Urinary bladder (tissue), 4 donors: ENCODE data around the gene HMGN3. TPM values are rescaled to one million over a fixed set of nuclear protein-coding genes. Genes with fewer than 3 reads are reported as not detected.
A peak's percentile ranks its signal among the peaks of the same experiment; 100 is the strongest.

Experiments
- DNase-seq: peaks from one replicate; pipeline ENCODE4 v3.0.0-alpha.2; 2015; ENCODE audit errors: extremely low spot score
- H3K27ac ChIP-seq: one replicate; pipeline ENCODE4 v1.5.1; 2013; ENCODE audit warnings: low read depth, mild to moderate bottlenecking, moderate library complexity
- H3K36me3 ChIP-seq: one replicate; pipeline ENCODE4 v1.6.1; 2013; ENCODE audit warnings: mild to moderate bottlenecking, moderate library complexity; ENCODE audit not compliant: insufficient read depth
- H3K4me1 ChIP-seq: one replicate; pipeline ENCODE4 v1.6.1; 2013; ENCODE audit warnings: mild to moderate bottlenecking, moderate library complexity; ENCODE audit not compliant: insufficient read depth
- H3K4me3 ChIP-seq: one replicate; pipeline ENCODE4 v1.5.1; 2013; ENCODE audit warnings: low read depth, low read length
- WGBS: extraction: QIAGEN DNeasy Blood & Tissue Kit; methylation state at CpG from one replicate; pipeline ENCODE4 v1.1.7; 2013; 5-methylcytosine and 5-hydroxymethylcytosine counted together
- polyA plus RNA-seq: library from polyadenylated mRNA; stranded (reverse); fragments of 200-250 nt; gene quantifications from one replicate; pipeline ENCODE4 v1.2.3, GENCODE V29; 2013
- total RNA-seq: library from RNA; depleted of rRNA; stranded (reverse); fragments of >200 nt; gene quantifications from one replicate; pipeline ENCODE4 v1.2.3, GENCODE V29; 2014
- donor health status: healthy with polysubstance abuse.
- donor health status: healthy.

Gene HMGN3
- total and polyA plus RNA-seq, 2 donors, result 84.0 to 93.1 TPM

GRCh38 chr6:79188107-79188506, 46.4 kb downstream of the HMGN3 start:
- 79% methylated on average over 2 of the region's 2 CpGs for WGBS
- no peak for DNase-seq
- H3K4me3 ChIP-seq, result no peak overlapping the region
- H3K36me3 ChIP-seq, result no peaks in the 10 kb centered on the region
- H3K4me1 ChIP-seq, result no peaks in the 10 kb centered on the region
- H3K27ac ChIP-seq, result no peak overlapping the region

- 80% methylated on average over 5 of the region's 5 CpGs for WGBS
- no peak overlapping the region for H3K27ac ChIP-seq
- H3K36me3 ChIP-seq, result no peaks in the 10 kb centered on the region
- H3K4me1 ChIP-seq, result no peaks in the 10 kb centered on the region
- DNase-seq, result no peak
- no peak overlapping the region for H3K4me3 ChIP-seq
These were observed 47.9 kb downstream of the HMGN3 start for GRCh38 chr6:79186564-79186963.

GRCh38 chr6:79184641-79185040, 49.8 kb downstream of the HMGN3 start:
- Histone ChIP-seq H3K36me3 (no peaks in the 10 kb centered on the region), H3K4me1 (no peaks in the 10 kb centered on the region), H3K4me3 (no peak overlapping the region), H3K27ac (no peak overlapping the region)
- WGBS, result 86% methylated on average over 3 of the region's 3 CpGs
- DNase-seq, result no peak

GRCh38 chr6:79184086-79184485, 50.4 kb downstream of the HMGN3 start:
- no peak overlapping the region for H3K27ac ChIP-seq
- no peaks in the 10 kb centered on the region for H3K4me1 ChIP-seq
- DNase-seq, result no peak
- H3K36me3 ChIP-seq, result no peaks in the 10 kb centered on the region
- no peak overlapping the region for H3K4me3 ChIP-seq
- WGBS, result 41% methylated on average over 2 of the region's 2 CpGs

- no peaks in the 10 kb centered on the region for H3K36me3 ChIP-seq
- no peak overlapping the region for H3K4me3 ChIP-seq
- no peak overlapping the region for H3K27ac ChIP-seq
- no peaks in the 10 kb centered on the region for H3K4me1 ChIP-seq
- peak; percentile 20 for DNase-seq
- 74% methylated on average over 2 of the region's 2 CpGs for WGBS
These were observed 54.4 kb downstream of the HMGN3 start for GRCh38 chr6:79180052-79180451.

- H3K27ac ChIP-seq, result no peak overlapping the region
- no peaks in the 10 kb centered on the region for H3K4me1 ChIP-seq
- no peak overlapping the region for H3K4me3 ChIP-seq
- DNase-seq, result no peak
- no peaks in the 10 kb centered on the region for H3K36me3 ChIP-seq
These were observed 61.1 kb downstream of the HMGN3 start for GRCh38 chr6:79173378-79173777.

GRCh38 chr6:79170959-79171358, 63.5 kb downstream of the HMGN3 start:
- no peak for DNase-seq
- Histone ChIP-seq H3K4me3 (no peak overlapping the region), H3K4me1 (no peaks in the 10 kb centered on the region), H3K27ac (no peak overlapping the region), H3K36me3 (no peaks in the 10 kb centered on the region)
- WGBS, result 72% methylated on average over 3 of the region's 3 CpGs

- 89% methylated on average over 5 of the region's 5 CpGs for WGBS
These were observed 64.1 kb downstream of the HMGN3 start for GRCh38 chr6:79170431-79170830.

GRCh38 chr6:79168695-79168980, 65.8 kb downstream of the HMGN3 start:
- no peaks in the 10 kb centered on the region for H3K4me1 ChIP-seq
- DNase-seq, result no peak
- H3K27ac ChIP-seq, result no peak overlapping the region
- H3K36me3 ChIP-seq, result no peaks in the 10 kb centered on the region
- H3K4me3 ChIP-seq, result no peak overlapping the region
- 70% methylated on average over 2 of the region's 2 CpGs for WGBS

More at GRCh38 chr6:79170431-79170830, 64.1 kb downstream of the HMGN3 start:
- no peak overlapping the region for H3K4me3 ChIP-seq
- H3K27ac ChIP-seq, result no peak overlapping the region
- no peak for DNase-seq
- H3K36me3 ChIP-seq, result no peaks in the 10 kb centered on the region
- no peaks in the 10 kb centered on the region for H3K4me1 ChIP-seq

GRCh38 chr6:79167931-79168694, 66.4 kb downstream of the HMGN3 start:
- no peaks in the 10 kb centered on the region for H3K4me1 ChIP-seq
- no peaks in the 10 kb centered on the region for H3K36me3 ChIP-seq
- DNase-seq, result no peak
- no peak overlapping the region for H3K27ac ChIP-seq
- 43% methylated on average over 9 of the region's 9 CpGs for WGBS
- no peak overlapping the region for H3K4me3 ChIP-seq

- Histone ChIP-seq H3K4me3 (no peak overlapping the region), H3K4me1 (no peaks in the 10 kb centered on the region), H3K36me3 (no peaks in the 10 kb centered on the region), H3K27ac (no peak overlapping the region)
- DNase-seq, result no peak
- 71% methylated on average over 1 of the region's 1 CpG for WGBS
These were observed 74.6 kb downstream of the HMGN3 start for GRCh38 chr6:79159846-79160245.

- Histone ChIP-seq H3K4me3 (no peak overlapping the region), H3K4me1 (no peaks in the 10 kb centered on the region), H3K36me3 (no peaks in the 10 kb centered on the region), H3K27ac (no peak overlapping the region)
- WGBS, result 93% methylated on average over 5 of the region's 5 CpGs
- no peak for DNase-seq
These were observed 75.5 kb downstream of the HMGN3 start for GRCh38 chr6:79158856-79159516.

- no peaks in the 10 kb centered on the region for H3K4me1 ChIP-seq
- H3K4me3 ChIP-seq, result no peak overlapping the region
- WGBS, result 78% methylated on average over 3 of the region's 3 CpGs
- no peak for DNase-seq
- H3K27ac ChIP-seq, result no peak overlapping the region
- H3K36me3 ChIP-seq, result no peaks in the 10 kb centered on the region
These were observed 76.4 kb downstream of the HMGN3 start for GRCh38 chr6:79157961-79158644.

GRCh38 chr6:79152269-79152737, 82.2 kb downstream of the HMGN3 start:
- no peak for DNase-seq
- no peaks in the 10 kb centered on the region for H3K4me1 ChIP-seq
- H3K4me3 ChIP-seq, result no peak overlapping the region
- no peaks in the 10 kb centered on the region for H3K36me3 ChIP-seq
- 59% methylated on average over 5 of the region's 5 CpGs for WGBS
- H3K27ac ChIP-seq, result no peak overlapping the region
